ENCODE data around the gene IQCE.
"Not testable (repeated sequence)": the region's sequence is repeated elsewhere in the genome, so short reads cannot be mapped to it uniquely, and the experiment has no call there.

The IQCE gene

DNA sequence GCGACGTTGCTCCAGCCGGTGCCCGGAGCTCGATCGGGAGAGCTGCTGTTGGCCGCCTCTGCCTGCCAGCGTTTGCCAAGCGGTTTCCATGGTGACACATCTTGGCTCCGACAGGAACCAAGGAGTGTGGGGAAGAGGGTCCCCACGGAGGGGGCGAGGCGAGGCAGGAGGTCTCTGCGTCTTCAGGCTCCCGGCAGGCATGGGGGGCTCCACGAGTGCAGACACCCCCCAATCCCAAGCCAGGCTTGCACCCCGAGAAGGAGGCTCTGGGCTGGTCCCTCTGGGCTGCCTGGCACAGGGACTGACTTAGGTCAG is 27.0 kb upstream of the IQCE start:
- Histone ChIP-seq H3K36me3 (ENCODE audit: control insufficient read depth in 1 of 2, insufficient read depth in 2 of 2, low read depth in 1 of 2, low read length in 2 of 2) (peaks cover 0 to 43% of the 10 kb centered on the region in 2 experiments), H3K4me1 (ENCODE audit: control insufficient read depth, insufficient read depth, low read depth, low read length) (peaks cover 40% of the 10 kb centered on the region)
- not testable (repeated sequence) for H2AK5ac ChIP-seq (ENCODE audit: low read length, severe bottlenecking); H3K4me2 ChIP-seq (ENCODE audit: low read length, poor library complexity, severe bottlenecking); H2AFZ ChIP-seq (ENCODE audit: low read depth, low read length); H2BK12ac ChIP-seq (ENCODE audit: low read length in 2 of 2); DNase-seq; H3K27ac ChIP-seq (ENCODE audit: low read length, poor library complexity, severe bottlenecking); H3K27me3 ChIP-seq (ENCODE audit: control insufficient read depth in 1 of 2, insufficient read depth in 1 of 2, low read length in 2 of 2); H3K4ac ChIP-seq (ENCODE audit: low read depth in 1 of 2, low read length in 2 of 2); H2BK5ac ChIP-seq (ENCODE audit: low read depth, low read length, poor library complexity, severe bottlenecking); H4K8ac ChIP-seq (ENCODE audit: low read length); H3K4me3 ChIP-seq (ENCODE audit: insufficient read depth in 1 of 2, low read depth in 1 of 2, low read length in 2 of 2); H2BK120ac ChIP-seq (ENCODE audit: low read depth, low read length); H3K18ac ChIP-seq (ENCODE audit: low read depth in 1 of 2, low read length in 2 of 2); H3K9ac ChIP-seq (ENCODE audit: low read length); H3K79me1 ChIP-seq (replicated peaks; ENCODE audit: low read length, poor library complexity, severe bottlenecking); H3K14ac ChIP-seq (ENCODE audit: low read length in 2 of 2); H2BK15ac ChIP-seq (ENCODE audit: low read depth, poor library complexity, severe bottlenecking); H4K91ac ChIP-seq (ENCODE audit: low read length); H3K23ac ChIP-seq (ENCODE audit: low read length in 2 of 2); H3K9me3 ChIP-seq (ENCODE audit: control insufficient read depth, low read length)
- whole genome bisulfite sequencing: 94% methylated on average over 15 of the region's 17 CpGs

DNA sequence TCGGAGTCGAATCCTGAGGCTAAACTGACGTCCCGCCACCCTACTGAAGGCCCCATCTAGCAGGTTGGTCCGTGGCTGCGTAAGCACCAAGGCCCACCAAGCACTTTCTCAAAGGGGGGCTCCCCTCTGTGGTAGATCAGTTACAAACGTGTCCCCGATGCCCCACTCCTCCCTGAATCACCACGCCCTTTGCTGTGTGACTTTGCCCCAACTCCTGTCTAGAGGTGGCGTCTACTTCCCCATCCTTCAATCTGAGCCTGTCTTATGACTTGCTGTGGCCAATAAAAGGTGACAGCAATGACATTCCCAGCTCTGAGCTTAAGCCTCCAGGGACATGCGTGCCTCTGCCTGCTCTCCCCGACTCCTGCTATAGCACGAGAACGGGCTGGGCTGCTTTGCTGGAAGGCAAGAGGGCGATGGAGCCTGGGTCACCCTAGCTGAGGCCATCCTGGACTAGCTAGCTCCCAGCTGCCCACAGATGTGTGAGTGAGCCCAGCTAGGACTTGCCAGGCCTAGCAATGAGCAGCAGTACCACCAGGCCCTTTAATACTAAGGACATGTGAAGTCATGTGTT is 26.5 kb upstream of the IQCE start:
- not testable (repeated sequence) for H4K91ac ChIP-seq (ENCODE audit: low read length); H3K9me3 ChIP-seq (ENCODE audit: control insufficient read depth, low read length); H3K27ac ChIP-seq (ENCODE audit: low read length, poor library complexity, severe bottlenecking); H3K4me3 ChIP-seq (ENCODE audit: insufficient read depth in 1 of 2, low read depth in 1 of 2, low read length in 2 of 2); H2BK5ac ChIP-seq (ENCODE audit: low read depth, low read length, poor library complexity, severe bottlenecking); H2AK5ac ChIP-seq (ENCODE audit: low read length, severe bottlenecking); H3K4me2 ChIP-seq (ENCODE audit: low read length, poor library complexity, severe bottlenecking); H3K79me1 ChIP-seq (replicated peaks; ENCODE audit: low read length, poor library complexity, severe bottlenecking); H2BK12ac ChIP-seq (ENCODE audit: low read length in 2 of 2); H2BK120ac ChIP-seq (ENCODE audit: low read depth, low read length); H2AFZ ChIP-seq (ENCODE audit: low read depth, low read length); DNase-seq; H3K23ac ChIP-seq (ENCODE audit: low read length in 2 of 2); H3K4ac ChIP-seq (ENCODE audit: low read depth in 1 of 2, low read length in 2 of 2); H3K27me3 ChIP-seq (ENCODE audit: control insufficient read depth in 1 of 2, insufficient read depth in 1 of 2, low read length in 2 of 2); H3K14ac ChIP-seq (ENCODE audit: low read length in 2 of 2); H3K9ac ChIP-seq (ENCODE audit: low read length); H4K8ac ChIP-seq (ENCODE audit: low read length); H3K18ac ChIP-seq (ENCODE audit: low read depth in 1 of 2, low read length in 2 of 2); H2BK15ac ChIP-seq (ENCODE audit: low read depth, poor library complexity, severe bottlenecking)
- Histone ChIP-seq H3K36me3 (ENCODE audit: control insufficient read depth in 1 of 2, insufficient read depth in 2 of 2, low read depth in 1 of 2, low read length in 2 of 2) (peaks cover 0 to 37% of the 10 kb centered on the region in 2 experiments), H3K4me1 (ENCODE audit: control insufficient read depth, insufficient read depth, low read depth, low read length) (peaks cover 35% of the 10 kb centered on the region)
- 92% methylated on average over 9 of the region's 15 CpGs for whole genome bisulfite sequencing

DNA sequence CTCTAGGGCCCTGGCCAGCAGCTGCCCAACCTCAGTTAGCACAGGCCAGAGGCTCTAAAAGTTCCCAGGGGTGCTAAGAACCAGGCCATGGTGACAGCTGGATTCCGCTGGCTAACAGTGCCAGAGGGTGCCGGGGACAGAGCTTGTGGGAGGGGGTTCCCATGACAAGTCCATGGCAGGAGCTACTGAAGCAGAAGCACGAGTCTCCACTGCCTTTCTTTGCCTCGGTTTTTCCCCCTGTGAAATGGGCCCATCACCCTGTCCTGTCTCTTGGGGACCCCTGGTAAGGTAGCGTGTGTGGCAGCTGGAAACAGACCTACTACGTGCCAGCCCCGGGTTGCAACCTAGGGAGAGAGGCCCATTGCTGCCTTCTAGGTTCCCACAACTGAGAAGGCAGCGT is 26.0 kb upstream of the IQCE start:
- not testable (repeated sequence) for DNase-seq; H3K79me1 ChIP-seq (replicated peaks; ENCODE audit: low read length, poor library complexity, severe bottlenecking); H3K4me2 ChIP-seq (ENCODE audit: low read length, poor library complexity, severe bottlenecking); H3K27me3 ChIP-seq (ENCODE audit: control insufficient read depth in 1 of 2, insufficient read depth in 1 of 2, low read length in 2 of 2); H2AFZ ChIP-seq (ENCODE audit: low read depth, low read length); H3K27ac ChIP-seq (ENCODE audit: low read length, poor library complexity, severe bottlenecking); H2AK5ac ChIP-seq (ENCODE audit: low read length, severe bottlenecking); H3K9ac ChIP-seq (ENCODE audit: low read length); H2BK5ac ChIP-seq (ENCODE audit: low read depth, low read length, poor library complexity, severe bottlenecking); H3K9me3 ChIP-seq (ENCODE audit: control insufficient read depth, low read length); H3K4ac ChIP-seq (ENCODE audit: low read depth in 1 of 2, low read length in 2 of 2); H3K23ac ChIP-seq (ENCODE audit: low read length in 2 of 2); H3K4me3 ChIP-seq (ENCODE audit: insufficient read depth in 1 of 2, low read depth in 1 of 2, low read length in 2 of 2); H2BK15ac ChIP-seq (ENCODE audit: low read depth, poor library complexity, severe bottlenecking); H3K18ac ChIP-seq (ENCODE audit: low read depth in 1 of 2, low read length in 2 of 2); H4K8ac ChIP-seq (ENCODE audit: low read length); H3K14ac ChIP-seq (ENCODE audit: low read length in 2 of 2); H2BK120ac ChIP-seq (ENCODE audit: low read depth, low read length); H2BK12ac ChIP-seq (ENCODE audit: low read length in 2 of 2); H4K91ac ChIP-seq (ENCODE audit: low read length)
- peaks cover 3 to 34% of the 10 kb centered on the region in 2 experiments for H3K36me3 ChIP-seq (ENCODE audit: control insufficient read depth in 1 of 2, insufficient read depth in 2 of 2, low read depth in 1 of 2, low read length in 2 of 2)
- WGBS: 90% methylated on average over 2 of the region's 8 CpGs
- peaks cover 31% of the 10 kb centered on the region for H3K4me1 ChIP-seq (ENCODE audit: control insufficient read depth, insufficient read depth, low read depth, low read length)

DNA sequence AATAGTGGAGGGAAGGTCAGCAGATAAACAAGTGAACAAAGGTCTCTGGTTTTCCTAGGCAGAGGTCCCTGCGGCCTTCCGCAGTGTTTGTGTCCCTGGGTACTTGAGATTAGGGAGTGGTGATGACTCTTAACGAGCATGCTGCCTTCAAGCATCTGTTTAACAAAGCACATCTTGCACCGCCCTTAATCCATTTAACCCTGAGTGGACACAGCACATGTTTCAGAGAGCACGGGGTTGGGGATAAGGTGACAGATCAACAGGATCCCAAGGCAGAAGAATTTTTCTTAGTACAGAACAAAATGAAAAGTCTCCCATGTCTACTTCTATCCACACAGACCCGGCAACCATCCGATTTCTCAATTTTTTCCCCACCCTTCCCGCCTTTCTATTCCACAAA is 25.2 kb upstream of the IQCE start:
- H4K91ac ChIP-seq (ENCODE audit: low read length); H2BK12ac ChIP-seq (ENCODE audit: low read length in 2 of 2); H2BK15ac ChIP-seq (ENCODE audit: low read depth, poor library complexity, severe bottlenecking); H3K4me2 ChIP-seq (ENCODE audit: low read length, poor library complexity, severe bottlenecking); H3K4ac ChIP-seq (ENCODE audit: low read depth in 1 of 2, low read length in 2 of 2); H3K18ac ChIP-seq (ENCODE audit: low read depth in 1 of 2, low read length in 2 of 2); H4K8ac ChIP-seq (ENCODE audit: low read length); H3K27me3 ChIP-seq (ENCODE audit: control insufficient read depth in 1 of 2, insufficient read depth in 1 of 2, low read length in 2 of 2); H2BK120ac ChIP-seq (ENCODE audit: low read depth, low read length); H3K23ac ChIP-seq (ENCODE audit: low read length in 2 of 2); H3K27ac ChIP-seq (ENCODE audit: low read length, poor library complexity, severe bottlenecking); H3K9ac ChIP-seq (ENCODE audit: low read length); H3K4me3 ChIP-seq (ENCODE audit: insufficient read depth in 1 of 2, low read depth in 1 of 2, low read length in 2 of 2); DNase-seq; H2AK5ac ChIP-seq (ENCODE audit: low read length, severe bottlenecking); H2BK5ac ChIP-seq (ENCODE audit: low read depth, low read length, poor library complexity, severe bottlenecking); H2AFZ ChIP-seq (ENCODE audit: low read depth, low read length); H3K14ac ChIP-seq (ENCODE audit: low read length in 2 of 2); H3K9me3 ChIP-seq (ENCODE audit: control insufficient read depth, low read length); H3K79me1 ChIP-seq (replicated peaks; ENCODE audit: low read length, poor library complexity, severe bottlenecking): not testable (repeated sequence)
- Histone ChIP-seq H3K4me1 (ENCODE audit: control insufficient read depth, insufficient read depth, low read depth, low read length) (peaks cover 27% of the 10 kb centered on the region), H3K36me3 (ENCODE audit: control insufficient read depth in 1 of 2, insufficient read depth in 2 of 2, low read depth in 1 of 2, low read length in 2 of 2) (peaks cover 9 to 35% of the 10 kb centered on the region in 2 experiments)
- no CpG with 5 or more reads among the region's 8 CpGs for WGBS
